GM18511 (cell line): ENCODE measurements around the gene VCX.
"Not testable (repeated sequence)": the region's sequence is repeated elsewhere in the genome, so short reads cannot be mapped to it uniquely, and the experiment has no call there.

Source experiments
- ATAC-seq: cut with Tn5 transposase; IDR thresholded peaks from one replicate; pipeline ENCODE4 v1.9.1; 2021; ENCODE audit warnings: mild to moderate bottlenecking, moderate library complexity; ENCODE audit not compliant: unreplicated experiment

VCX gene

GRCh38 chrX:7842871-7843270, at the start of gene VCX:
Gene VCX, plus strand, starts transcription at chrX:7843171. Its CDS starts 33 bp downstream, at chrX:7843204.
- ATAC-seq: not testable (repeated sequence)

- no peak for ATAC-seq
These were observed 44.6 kb upstream of the VCX start for GRCh38 chrX:7798327-7798726.

DNA sequence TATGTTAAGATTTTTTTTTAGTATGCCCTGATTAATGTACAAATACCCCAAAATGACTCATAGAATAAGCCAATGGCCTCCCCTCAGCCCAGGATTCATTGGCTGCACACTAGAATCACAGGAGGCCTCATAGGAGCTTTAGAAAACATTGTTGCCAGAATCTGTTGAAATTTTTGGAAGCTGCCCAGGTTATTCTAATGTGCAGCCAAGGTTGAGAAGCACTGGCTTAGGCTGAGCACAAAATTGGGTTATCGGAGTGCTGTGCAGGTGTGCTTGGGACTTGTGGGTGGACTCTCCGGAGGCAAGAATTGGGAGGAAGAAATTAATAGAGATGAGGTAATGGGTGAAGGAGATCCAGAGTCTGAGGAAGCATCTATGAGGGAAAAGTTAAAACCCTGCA, 41.3 kb upstream of the VCX start:
- ATAC-seq: no peak

DNA sequence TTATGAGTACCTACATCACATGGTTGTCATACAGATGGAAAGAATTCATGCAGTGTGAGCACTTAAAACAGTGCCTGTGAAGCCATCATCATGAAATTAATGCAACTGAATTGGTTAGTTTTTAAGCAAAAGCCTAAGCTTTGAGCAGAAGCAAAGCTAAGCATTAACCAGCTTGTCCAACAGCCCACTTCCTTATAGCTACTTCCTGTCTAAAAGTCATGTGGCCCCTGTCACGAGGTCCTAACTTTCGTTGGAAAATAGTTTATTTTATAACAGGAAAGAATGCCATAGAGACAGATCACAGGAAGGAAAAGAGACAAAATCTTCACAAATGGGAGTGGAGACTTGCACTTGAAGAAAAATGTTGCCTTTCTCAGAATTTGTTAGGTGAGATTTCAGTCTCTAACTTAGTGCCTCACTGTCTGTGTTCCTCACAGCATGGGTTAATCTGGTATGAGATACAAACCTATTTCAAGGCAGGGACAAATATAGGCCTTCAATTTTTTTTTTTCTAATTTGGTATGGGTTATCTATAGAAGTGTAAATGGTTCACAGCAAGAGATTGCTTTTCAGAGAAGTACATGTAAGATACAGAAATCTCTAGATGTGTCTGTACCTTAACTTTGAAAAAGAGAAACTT, 27.7 kb upstream of the VCX start:
- ATAC-seq: peak; percentile 52

- peak; percentile 52 for ATAC-seq
These were observed 14.4 kb upstream of the VCX start for GRCh38 chrX:7828594-7828993.

GRCh38 chrX:7841084-7841805, 1.7 kb upstream of the VCX start:
- ATAC-seq: peak; percentile 68

- ATAC-seq: no peak
These were observed 9.2 kb downstream of the VCX start for GRCh38 chrX:7852166-7852565.

DNA sequence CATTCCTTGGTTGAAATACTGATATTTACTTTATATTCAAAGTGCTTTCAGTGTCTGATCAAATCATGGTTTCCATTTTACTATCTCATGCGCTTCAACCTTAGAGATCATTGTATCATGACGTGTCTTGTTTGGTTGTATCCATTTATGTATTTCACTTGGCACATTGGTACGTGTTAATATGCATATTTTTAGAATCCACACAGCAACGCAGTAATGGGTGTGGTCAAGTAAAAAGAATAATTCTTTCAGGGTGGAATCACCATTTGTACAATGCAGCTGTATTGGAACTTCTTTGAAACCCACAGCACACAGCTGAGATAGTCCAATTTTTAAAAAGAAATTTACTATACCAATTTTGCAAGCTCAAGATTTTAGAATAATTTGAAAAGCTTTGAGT, 29.1 kb downstream of the VCX start:
- ATAC-seq: no peak

GRCh38 chrX:7876957-7877356, 34.0 kb downstream of the VCX start:
- no peak for ATAC-seq

- ATAC-seq: no peak
These were observed 46.2 kb downstream of the VCX start for GRCh38 chrX:7889135-7889534.

GRCh38 chrX:7889680-7890079, 46.7 kb downstream of the VCX start:
- no peak for ATAC-seq

GRCh38 chrX:7891928-7892327, 49.0 kb downstream of the VCX start:
- ATAC-seq: no peak
